Measurements from ENCODE around the gene POGZ.
"Not testable (repeated sequence)": the region's sequence is repeated elsewhere in the genome, so short reads cannot be mapped to it uniquely, and the experiment has no call there.

The POGZ gene

DNA sequence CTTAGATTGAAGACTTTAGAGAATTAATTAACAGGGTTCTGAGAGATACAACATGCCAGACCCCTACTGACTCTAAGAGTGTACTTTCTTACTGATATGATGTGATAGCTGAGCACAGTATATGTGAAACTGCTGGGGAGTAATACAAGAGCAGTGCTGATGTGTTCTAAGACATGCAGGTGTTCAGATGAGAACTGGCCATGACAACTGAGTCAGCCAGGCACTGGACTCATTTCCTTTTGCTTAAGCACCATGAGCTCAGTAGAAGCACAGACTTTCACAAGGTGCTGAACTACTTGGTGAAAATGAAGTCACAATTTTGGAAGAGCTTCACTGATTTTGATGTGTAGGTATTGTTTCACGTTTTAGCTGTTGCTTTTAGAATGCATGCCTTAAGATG lies 15.9 kb upstream of the POGZ start:
- DNase-seq (ENCODE audit: low read depth) = no peak

DNA sequence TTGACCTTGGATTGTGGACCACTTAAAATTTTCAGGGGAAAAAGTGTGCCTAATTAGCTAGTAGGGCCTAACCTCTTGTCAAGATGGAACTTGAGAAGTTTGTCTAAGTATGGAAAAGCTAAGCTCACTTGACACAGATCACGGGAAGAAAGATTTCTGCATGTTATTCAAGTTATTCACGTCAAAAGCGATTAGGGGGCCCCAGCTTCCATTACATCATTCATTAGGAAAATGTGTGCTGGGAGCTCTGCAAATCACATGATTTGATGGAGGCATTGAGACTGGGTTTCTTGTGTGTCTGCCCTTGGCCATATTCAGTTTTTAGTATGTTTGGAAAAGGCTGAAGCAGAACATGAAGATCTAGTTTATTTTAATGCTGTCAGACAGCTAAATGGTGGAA lies 15.5 kb upstream of the POGZ start:
- no peak for DNase-seq (ENCODE audit: low read depth)

DNA sequence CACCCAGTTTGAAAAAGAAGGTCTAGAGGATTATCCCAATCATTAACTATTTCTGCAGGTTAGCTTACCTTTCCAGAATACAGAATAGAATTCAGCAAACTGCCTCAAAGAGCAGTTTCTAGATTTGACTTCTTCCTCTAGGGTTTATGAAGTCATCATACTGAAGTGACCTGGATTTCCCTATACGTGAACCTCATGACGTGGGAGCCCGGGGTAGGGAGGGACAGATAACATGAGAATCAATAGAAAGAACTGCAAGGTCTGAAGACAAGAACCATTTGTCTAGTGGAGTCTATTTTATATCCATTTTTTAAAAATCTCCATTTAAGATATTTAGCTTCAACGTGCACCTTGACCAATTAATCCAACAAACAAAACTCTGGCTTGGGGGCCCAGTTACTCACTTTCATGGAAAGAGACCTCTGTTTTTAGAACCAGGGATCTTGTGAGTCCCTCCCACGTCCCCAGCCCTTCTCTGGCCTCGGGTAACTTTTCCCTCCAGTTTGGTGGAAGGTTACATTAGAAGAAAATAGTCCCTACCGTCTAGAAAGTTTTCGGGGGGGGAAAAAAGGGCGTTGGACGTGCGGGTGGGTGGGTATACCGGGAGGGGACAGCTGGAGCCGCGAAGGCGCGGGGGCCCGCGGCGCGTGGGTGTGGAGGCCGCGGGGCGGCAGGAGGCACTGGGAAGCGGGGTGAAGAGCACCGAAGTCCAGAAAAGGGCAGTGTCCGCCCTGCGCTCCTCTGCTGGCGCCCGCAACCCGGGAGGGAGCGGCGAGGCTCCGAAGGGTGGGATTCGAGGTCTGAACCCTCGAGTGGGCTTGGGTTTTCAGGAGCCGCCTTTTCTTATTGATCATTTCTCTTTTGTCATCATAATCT lies 13.8 kb upstream of the POGZ start:
- DNase-seq (ENCODE audit: low read depth) = peak; percentile 66

DNA sequence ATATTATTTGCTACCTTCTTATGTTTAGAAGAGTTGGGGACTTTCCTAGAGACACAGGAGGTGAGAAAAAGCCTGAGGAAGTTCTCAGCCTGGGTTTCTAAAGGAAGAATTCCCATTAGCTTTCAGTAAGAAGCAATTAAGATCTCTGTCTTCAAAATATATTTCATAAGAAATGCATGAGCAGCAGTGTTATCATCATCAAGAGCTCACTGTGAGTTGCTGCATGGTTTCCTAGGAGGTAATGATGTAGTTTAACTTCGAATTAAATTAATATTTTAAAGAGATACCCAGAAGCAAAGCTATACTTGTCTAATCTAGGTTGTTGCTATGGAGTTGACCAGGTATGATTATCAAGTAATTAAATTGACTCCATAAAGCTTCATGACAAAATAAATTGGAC lies 5.7 kb upstream of the POGZ start:
- no peak for DNase-seq (ENCODE audit: low read depth)

DNA sequence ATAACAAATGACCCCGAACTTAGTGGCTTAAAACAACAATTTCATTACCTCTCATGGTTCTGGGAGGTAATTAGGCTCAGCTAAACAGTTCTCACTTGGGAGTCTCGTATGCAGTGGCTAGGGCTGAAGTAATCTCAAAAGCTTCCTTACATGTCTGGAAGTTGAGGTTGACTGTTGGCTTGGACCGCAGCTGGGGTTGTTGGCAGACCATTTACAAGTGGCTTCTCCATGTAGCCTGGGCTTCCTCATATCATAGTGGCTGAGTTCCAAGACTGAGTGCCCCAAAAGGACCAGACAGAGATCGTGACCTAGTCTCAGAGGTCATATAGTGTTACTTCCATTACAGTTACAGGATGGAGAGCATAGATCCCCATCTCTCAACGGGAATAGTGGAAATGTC lies 2.4 kb upstream of the POGZ start:
- DNase-seq (ENCODE audit: low read depth) = no peak

DNA sequence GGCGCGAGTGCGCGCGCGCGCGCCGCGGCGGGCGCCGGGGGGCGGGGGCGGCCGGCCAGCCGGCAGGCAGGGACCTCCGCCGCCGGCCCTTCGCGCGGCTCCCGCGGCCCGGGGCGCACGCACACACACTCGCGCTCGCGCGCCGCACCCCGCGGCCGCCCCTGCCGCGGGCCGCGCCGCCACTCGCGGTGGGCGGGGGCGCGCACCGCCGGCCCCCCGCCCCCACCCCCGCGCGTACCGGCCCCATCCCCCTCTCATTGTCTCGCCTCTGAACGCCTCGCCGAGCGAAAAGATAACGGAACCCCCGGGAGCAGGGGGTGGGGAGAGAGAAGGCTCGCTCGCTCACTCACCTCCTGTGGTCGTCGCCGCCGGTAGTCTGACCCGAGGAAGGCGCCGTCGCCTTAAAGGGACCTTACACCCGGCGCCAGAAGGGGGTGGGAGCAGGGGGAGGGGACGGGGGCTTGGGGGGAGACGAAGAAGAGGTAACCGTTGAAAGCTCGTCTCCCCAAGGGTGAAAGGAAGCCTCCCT lies 428 bp downstream of the POGZ start:
- peak; percentile 64 for DNase-seq (ENCODE audit: low read depth)

DNA sequence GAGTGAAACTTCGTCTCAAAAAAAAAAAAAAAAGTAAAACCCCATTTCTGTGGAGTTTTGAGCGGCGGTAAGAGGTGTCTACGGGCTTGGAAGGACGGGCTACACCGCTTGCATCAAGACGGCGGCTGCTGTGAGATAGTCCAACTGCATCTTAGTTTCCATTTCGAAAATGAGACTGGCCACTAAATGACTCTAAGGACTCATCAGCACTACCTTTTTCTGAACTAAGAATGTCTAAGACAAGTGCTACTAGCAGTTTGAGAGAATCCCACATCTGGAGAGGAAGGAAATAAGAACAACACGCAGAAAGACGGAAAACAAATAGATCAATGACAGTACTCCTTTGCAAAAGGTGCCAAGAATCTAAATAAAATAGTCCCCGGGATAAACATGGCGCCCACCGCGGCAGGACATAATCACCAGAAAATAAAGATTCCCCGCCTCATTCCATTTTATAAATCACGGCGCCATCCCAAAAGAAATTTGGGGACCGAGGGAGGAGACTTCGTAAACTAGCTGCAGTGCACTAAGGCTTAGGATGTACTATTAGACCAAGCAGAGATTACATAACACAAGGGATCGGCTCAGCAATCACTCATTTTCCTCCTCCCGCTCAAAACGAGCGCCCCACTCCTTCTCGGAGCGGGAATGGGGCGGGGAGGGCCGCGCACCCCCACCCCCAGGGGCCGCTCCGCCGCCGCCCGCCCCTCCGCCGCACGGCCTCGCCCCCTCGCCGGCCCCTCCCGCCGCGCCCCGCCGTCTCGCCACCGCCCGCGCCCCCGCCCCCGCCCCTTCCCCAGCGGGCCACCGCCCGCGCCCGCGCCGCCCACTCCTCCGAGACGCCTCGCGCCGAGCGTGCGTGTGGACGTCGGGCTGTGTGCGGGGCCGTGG lies 1.1 kb downstream of the POGZ start:
- DNase-seq (ENCODE audit: low read depth) = peak; percentile 90

DNA sequence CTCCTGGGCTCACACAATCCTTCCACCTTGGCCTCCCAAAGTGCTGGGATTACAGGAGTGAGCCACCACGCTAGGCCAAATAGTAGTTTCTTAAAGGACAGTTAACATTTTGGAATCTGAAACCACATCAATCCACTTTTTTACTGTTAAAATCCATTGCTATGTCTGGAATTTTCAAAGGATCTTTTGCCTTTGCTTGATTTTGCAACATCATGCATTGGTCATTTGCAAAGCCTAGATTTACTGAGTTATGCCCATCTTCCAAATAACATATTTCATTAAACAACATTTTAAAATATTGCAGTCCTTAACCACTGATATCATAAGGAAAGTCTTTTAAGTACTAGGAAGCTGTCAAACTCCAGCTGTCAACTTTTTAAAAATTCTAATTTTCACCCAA lies 3.3 kb downstream of the POGZ start:
- DNase-seq (ENCODE audit: low read depth) = peak; percentile 34

DNA sequence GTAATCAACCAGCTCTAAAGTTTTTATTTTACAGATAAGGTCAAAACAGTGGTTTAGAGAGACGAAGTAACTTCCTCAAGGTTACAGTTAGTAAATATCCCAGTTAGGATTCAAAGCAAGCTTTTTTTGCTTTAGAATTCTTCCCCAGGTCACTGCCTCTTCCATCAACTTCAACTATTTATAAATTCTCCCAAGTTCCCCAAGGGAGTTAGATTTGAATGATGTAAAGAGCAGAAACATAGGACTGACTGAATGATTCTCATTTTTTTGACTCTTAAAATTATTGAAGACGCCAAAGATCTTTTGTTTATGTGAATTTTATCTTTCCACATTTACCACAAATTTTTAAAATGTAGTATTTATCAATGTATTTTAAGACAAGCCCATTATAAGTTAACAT lies 4.1 kb downstream of the POGZ start:
- no peak for DNase-seq (ENCODE audit: low read depth)

DNA sequence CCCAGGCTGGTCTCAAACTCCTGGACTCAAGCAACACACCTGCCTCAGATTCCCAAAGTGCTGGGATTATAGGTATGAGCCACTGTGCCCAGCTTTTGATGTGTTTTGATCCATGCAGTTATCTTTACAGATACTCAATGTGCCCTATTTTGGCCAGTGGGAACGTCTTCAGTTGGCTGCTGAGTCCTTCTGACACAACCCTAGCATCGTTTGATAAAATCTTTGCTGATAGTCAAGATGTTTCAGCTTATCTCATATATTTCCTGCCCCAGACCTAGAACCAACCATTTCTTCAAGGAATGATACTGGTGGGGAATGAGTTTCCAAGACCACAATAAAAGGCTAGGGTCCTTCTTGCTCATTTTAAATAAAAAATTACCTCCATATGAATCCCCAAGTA lies 11.6 kb downstream of the POGZ start:
- no peak for DNase-seq (ENCODE audit: low read depth)

DNA sequence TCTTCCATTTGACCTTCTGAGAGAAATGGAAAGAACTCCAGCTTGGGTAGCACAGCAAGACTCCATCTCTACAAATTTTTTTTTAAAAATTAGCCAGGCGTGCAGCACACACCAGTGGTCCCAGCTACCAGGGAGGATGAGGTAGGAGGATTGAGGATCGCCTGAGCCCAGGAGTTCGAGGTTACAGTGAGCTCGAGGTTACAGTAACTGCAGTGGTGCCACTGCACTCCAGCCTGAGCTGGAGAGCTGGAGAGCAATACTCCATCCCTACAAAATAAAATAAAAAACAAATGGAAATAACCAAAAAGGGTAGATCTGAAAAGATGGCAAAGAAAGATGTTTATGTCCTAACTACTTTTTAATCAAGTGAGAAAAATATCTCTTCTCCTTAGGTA lies 14.5 kb downstream of the POGZ start:
- DNase-seq (ENCODE audit: low read depth) = no peak

DNA sequence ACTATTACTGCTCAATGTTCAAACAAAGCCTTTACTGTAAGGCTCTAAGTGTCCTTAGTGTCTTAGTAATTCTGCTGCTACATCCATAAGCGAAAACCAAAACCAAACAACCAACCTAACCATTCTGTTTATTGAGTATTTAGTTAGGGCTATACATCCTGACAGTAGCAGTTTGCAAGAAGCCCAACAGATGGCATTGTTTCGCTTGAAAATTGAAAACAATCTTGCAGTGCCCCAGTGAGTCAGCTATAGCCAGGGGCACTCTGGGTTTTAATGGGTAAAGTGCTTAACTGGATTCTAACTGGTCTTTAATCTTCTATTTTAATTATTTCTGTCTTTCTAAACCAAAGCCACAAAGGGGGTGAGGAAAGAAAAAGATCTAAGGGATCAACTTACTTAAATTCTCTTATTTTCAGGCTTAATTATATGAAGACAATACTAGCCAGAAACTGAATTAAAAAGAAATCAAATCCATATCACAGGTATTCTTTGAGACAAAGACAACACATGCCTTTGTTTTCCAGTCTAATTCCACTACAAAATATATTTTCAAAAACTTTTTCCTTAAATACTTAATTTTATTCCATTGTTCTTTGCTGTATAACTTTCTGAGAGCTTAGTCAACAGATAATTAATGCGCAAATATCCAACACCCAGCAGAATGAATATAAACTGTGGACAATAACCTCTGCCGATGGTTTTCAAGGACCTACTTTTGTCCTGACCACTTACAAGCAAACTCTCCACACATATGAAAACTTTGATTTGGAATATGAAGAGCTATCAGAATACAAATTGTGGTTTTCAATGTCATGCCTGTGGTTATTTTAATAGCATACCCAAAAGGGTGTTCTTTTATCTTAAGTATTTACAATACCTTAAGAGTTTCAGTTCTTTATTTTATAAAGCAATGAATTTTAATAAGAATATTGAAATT lies 15.2 kb downstream of the POGZ start:
- peak; percentile 74 for DNase-seq (ENCODE audit: low read depth)

DNA sequence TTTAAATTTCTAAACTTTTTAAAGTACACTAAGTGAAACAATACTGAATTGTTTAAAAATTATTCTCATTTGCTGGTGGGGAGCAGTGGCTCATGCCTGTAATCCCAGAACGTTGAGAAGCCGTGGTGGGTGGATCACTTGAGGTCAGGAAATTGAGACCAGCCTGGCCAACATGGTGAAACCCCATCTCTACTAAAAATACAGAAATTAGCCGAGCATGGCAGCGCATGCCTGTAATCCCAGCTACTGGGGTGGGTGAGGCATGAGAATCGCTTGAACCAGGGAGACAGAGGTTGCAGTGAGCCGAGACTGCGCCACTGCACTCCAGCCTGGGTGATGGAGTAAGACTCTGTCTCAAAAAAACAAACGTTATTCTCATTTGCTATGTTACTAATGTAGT lies 21.9 kb downstream of the POGZ start:
- DNase-seq (ENCODE audit: low read depth) = peak; percentile 41

DNA sequence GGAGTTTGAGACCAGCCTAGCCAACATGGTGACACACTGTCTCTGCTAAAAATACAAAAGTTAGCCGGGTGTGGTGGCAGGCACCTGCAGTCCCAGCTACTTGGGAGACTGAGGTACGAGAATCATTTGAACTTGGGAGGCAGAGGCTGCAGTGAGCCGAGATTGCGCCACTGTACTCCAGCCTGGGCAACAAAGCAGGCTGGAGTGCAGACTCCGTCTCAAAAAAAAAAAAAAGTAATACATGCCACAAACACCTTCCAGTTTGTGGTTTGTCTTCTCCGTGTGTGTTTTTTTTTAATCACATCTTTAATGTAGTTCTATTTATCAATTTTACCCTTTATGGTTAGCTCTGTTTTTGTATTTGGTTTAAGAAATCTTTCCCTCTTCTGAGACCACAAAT lies 22.3 kb downstream of the POGZ start:
- DNase-seq (ENCODE audit: low read depth) = no peak

DNA sequence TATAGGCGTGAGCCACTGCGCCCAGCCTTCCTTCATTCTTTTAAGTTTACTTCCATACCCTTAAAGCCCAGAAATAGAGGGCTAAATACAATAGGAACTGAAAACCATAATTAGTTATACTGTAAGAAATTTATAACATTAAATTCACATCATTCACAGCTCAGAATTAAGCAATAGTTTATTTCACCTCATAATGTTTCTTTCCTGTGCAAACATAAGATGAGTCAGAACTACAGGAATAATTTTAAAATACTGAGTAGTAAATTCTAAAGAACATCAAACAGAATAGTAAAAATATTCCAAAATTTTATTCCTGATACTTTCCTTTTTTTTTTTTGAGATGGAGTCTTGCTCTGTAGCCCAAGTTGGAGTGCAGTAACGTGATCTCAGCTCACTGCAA lies 24.1 kb downstream of the POGZ start:
- DNase-seq (ENCODE audit: low read depth) = no peak

DNA sequence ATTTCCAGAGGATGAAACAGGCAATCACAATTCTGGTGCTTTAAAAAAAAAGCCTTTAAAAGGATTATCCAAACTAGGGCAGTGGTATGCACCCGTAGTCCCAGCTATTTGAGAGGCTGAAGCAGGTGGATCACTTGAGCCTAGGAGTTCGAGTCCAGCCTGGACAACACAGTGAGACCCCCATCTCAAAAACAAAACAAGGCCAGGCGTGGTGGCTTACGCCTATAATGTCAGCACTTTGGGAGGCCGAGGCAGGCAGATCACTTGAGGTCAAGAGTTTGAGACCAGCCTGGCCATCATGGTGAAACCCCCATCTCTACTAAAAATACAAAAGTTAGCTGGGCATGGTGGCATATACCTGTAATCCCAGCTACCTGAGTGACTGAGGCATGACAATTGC lies 25.5 kb downstream of the POGZ start:
- DNase-seq (ENCODE audit: low read depth) = not testable (repeated sequence)

DNA sequence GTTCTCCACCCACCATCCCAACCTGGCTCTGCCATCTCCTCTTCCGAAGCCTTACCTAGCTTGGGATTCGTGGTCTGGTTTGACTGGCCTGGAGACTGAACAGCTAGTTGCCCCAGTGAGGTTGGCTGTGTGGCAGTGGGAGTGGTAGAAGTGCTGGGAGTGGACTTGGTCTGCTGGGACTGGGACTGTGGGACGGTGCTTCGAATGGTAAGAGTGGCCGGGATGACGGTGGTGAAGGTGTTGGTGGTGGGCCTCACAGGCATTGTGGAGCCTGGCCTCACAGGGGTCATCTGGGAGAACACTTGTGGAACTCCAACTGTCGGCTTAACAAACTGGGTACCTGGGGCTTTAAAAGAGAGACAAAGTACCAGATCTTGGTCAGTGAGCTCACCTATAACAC lies 31.2 kb downstream of the POGZ start:
- DNase-seq (ENCODE audit: low read depth) = no peak

DNA sequence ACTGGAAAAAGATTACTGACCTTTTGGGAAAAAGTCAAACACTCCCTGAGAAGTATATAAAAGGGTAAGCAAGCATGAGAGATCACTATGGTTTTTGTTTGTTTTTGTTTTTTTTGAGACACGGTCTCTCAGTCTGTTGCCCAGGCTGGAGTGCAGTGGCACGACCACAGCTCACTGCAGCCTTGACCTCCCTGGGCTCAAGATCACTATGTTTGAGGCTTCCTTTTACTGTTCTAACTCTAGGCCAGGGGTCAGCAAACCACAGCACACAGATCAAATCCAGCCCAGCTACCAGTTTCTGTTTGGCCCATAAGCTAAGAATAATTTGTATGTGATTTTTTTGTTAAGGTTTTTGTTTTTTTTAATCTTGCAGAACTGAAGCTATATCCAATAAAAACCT lies 34.2 kb downstream of the POGZ start:
- DNase-seq (ENCODE audit: low read depth) = no peak

DNA sequence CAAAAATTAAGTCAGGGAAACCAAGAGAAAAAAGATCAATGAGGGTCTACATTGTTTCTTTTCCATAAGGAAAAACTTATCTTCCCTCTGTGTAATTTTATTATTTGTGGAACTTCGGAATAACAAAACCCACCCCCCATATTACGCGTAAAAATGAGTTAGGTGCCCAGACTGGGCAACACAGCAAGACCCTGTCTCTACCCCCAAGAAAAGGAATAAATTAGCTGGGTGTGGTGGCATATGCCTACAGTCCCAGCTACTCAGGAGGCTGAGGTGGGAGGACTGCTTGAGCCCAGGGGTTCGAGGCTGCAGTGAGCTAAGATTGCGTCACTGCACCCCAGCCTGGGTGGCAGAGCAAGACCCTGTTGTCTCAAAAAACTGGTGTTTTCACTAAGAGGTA lies 39.5 kb downstream of the POGZ start:
- DNase-seq (ENCODE audit: low read depth) = no peak

DNA sequence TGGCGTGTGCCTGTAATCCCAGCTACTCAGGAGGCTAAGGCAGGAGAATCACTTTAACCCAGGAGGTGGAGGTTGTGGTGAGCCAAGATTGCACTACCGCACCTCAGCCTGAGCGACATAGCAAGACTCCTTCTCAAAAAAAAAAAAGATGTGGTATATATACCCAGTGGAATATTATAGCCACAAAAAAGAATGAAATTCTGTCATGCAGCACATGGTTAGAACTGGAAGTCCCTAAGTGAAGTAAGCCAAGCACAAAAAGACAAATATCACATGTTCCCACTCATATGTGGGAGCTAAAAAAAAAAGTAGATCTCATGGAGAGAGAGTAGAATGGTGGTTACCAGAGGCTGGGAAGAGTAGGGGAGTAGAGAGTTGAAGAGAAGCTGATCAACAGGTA lies 41.2 kb downstream of the POGZ start:
- no peak for DNase-seq (ENCODE audit: low read depth)

DNA sequence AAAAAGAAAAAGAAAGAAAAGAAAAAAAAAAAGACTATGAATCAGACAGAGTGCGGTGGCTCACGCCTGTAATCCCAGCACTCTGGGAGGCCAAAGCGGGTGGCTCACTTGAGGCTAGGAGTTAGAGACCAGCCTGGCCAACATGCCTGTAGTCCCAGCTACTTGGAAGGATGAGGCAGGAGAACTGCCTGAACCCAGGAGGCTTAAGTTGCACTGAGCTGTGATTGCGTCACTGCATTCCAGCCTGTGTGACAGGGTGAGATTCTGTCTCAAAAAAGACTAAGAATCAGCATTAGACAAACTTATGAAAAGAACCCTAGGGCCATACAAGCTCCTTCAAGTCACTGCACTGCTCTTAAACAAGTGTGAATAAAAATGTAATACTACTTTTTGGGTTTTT lies 43.1 kb downstream of the POGZ start:
- DNase-seq (ENCODE audit: low read depth) = peak; percentile 70

DNA sequence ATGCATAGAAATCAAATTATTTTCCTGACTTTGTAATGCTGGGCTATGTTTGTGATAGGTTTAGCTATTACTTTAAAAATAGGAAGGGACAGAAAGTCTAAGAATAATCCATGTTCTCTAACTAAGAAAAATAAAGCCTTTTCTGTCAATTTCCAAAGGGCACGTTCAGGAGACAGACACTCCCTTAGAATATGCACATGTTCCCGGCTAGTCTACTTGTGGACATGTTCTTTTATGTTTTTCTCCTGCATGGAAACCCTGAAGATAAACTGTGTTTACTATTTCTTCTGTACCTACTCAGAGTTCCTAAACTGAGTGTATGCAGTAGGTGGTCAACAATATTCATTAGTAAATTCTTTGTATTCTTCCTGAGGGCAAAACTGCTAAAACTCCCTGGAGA lies 47.4 kb downstream of the POGZ start:
- DNase-seq (ENCODE audit: low read depth) = no peak
